ENCODE measurements around the gene CPT1A.
"Not testable (repeated sequence)": the region's sequence is repeated elsewhere in the genome, so short reads cannot be mapped to it uniquely, and the experiment has no call there.

The CPT1A gene

DNA sequence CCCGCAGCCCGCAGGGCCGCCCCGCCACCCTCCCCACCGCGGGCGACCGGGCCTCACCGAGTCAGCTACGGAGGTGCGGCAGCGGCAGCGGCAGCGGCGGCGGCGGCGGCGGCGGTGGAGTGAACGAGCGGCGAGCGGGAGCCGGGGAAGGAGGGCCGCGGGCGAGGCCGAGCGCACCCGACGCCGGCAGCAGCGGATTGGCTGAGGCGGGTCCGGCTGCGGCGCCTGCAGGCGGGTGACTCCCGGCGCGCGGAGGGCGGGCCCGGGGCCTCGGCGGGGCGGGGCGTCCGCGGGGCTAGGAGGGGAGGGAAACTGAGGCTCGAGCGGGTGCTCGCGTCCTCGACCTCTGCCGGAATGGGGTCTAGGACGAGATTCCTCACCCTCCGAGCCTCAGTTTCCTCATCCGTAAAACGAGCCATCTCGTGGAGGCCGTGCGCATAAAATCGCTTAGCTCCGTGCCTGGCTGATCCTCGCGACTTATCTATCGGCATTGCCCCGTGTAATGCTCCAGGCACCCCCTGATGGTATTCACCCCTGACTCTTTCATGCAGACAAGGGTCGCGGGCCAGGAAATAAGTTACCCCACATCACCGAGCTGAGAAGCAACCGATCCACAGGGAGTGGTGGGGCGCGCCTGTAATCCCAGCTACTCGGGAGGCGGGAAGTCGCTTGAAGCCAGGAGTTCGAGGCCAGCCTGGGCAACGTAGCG lies at the start of gene CPT1A:
Gene CPT1A, minus strand, starts transcription at position 199 of the 709 bp plus-strand sequence. CDS start 26,442 bp downstream, outside the sequence.
- DNase-seq = peak; percentile 67

DNA sequence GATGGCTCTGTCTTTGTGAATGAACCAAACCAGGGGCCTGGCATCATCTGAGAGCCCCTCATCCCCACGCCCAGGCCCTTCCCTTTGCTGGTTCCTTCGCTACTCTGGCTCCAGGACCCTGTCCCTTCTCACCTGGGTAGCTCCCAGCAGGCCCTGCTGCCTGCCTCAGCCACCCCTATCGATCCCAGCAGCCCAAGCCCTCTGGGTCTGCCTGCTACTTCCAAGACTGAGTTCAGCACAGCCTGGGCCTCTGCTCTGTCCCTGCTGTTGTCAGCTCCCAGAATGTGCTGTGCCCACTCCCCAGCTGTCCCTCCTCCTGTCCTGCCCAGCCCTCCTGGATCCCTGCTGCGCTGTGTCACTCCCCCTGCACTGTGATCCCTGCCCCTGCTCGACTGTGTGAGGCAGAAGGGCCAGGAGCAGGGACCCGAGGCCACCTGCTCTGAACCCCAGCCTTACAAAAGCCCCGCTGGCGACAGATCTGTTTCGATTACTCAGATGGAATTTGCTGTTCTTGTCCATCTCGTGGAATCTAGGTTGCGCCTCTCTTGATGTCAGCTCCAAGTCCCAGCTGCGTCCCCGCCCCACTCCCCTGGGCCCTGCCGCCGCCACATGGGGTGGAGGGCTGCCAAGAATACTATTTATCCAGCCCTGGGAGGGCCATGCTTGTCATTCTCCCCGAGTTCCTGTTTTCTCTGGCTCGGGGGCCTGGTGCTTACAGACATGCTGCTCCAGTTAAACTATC lies 48.9 kb upstream of the CPT1A start:
- DNase-seq = no peak

DNA sequence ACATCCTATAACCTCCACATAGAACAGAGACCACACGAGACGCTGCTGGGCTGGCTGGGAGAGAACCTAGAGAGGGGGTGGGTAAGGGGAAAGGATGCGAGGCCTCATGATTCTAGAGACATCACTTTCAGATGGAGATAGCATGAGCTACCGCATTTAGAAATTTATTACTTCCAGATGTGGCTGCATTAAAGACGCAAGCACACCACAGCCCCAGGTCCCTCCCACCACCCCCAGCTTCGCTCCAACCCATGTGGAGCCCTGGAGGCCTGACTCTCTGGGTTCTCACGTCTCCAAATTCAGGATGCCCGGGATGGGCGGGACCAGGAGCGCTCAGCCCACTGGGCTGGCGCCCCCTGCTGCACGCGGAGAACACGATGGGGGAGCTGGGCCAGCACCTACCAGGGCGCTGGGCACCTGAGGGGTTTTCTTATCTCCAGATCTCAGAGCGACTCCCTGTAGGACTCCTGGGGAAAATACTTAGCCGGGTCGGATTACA lies 48.3 kb upstream of the CPT1A start:
- DNase-seq = peak; percentile 21

DNA sequence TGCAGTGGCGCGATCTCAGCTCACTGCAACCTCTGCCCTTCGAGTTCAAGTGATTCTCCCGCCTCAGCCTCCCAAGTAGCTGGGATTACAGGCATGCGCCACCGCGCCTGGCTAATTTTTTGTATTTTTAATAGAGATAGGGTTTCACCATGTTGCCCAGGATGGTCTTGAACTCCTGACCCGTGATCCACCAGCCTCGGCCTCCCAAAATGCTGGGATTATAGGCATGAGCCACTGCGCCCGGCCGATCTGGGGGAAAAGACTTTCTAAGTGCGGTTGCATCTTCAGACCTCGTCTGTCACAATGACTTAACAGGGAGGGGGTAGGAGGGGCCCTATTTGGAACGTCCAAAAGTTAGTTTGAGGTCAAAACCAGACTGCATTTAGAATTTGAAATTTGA lies 43.1 kb upstream of the CPT1A start:
- not testable (repeated sequence) for DNase-seq

GRCh38 chr11:68882391-68882790 lies 40.7 kb upstream of the CPT1A start:
- no peak for DNase-seq

GRCh38 chr11:68881320-68881719 lies 39.6 kb upstream of the CPT1A start:
- no peak for DNase-seq

GRCh38 chr11:68880851-68881250 lies 39.1 kb upstream of the CPT1A start:
- DNase-seq = no peak

DNA sequence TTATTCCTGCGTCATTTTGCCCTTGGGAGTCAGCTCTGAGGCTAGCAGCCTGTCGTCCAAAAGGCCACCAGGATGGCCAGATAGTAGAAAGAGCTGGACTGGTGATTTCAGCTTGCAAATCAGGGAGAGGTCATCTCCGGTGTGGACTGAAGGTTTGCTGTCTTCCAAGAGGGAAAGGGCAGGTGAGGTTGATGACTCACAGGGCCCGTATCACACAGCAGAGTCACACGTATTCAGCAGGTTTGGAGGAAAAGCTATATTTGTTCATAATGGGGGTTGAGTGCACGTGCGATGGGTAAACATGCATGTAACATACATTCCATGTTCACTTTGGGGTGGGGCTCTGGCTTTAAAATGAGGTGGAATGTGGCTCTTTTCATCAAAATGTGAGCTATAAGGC lies 36.3 kb upstream of the CPT1A start:
- DNase-seq = no peak

DNA sequence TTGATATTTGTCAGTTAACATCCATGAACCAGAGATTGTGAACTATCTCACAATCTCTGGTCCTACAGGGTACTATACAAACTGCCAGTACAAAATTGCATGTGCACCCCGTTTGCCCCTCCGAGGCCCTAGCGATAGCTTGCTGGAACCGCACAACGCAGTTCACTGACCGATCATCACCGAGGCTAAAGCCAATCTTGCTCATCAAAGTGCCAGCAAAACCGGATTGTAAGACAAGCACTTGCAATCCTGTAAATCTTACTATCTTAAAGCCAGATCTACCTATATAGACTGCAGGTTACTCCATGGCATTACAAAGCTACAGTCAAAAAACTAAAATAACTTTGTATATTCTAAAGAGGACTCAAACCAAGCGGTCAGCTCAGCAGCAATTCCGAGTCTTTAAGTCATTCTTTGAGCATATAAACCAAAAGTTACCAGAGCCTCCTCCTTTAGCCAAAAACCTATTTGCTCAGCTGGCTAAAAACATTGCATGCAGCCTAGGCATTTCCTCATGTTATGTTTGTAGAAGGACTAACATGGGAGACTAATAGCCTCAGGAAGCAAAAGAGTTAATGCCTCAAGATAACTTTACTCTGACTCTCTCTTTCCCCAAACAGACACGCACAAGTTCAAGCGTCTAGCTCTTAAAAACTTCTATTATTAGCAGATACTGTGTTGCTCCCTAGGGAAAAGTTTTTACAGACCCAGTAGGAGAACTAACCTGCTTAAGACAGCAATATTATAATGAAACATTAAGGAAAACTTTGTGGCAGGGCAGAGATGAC lies 30.7 kb upstream of the CPT1A start:
- no peak for DNase-seq

- DNase-seq = no peak
These were observed 28.8 kb upstream of the CPT1A start for GRCh38 chr11:68870470-68870869.

GRCh38 chr11:68868221-68868835 lies 26.6 kb upstream of the CPT1A start:
- DNase-seq = no peak

GRCh38 chr11:68867066-68867465 lies 25.4 kb upstream of the CPT1A start:
- DNase-seq = no peak

DNA sequence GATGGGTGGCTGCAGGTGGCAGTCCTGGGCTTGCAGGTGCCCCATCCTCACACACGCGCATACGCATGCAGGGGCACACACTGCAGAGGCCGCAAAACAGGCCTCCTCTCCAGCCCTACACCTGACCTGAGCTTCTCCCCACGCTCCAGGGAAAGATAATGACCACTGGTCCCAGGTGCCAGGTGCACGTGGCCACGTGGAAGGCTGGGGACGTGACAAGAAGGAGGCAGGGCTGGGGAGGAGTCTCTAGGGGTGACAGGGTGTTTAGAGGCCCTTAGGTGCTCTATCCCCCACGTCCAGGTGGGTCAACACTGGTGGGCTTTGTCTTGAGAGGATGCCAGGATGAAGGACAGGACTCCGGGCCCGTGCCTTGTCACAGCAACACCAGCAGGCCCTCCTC lies 23.5 kb upstream of the CPT1A start:
- DNase-seq = no peak

DNA sequence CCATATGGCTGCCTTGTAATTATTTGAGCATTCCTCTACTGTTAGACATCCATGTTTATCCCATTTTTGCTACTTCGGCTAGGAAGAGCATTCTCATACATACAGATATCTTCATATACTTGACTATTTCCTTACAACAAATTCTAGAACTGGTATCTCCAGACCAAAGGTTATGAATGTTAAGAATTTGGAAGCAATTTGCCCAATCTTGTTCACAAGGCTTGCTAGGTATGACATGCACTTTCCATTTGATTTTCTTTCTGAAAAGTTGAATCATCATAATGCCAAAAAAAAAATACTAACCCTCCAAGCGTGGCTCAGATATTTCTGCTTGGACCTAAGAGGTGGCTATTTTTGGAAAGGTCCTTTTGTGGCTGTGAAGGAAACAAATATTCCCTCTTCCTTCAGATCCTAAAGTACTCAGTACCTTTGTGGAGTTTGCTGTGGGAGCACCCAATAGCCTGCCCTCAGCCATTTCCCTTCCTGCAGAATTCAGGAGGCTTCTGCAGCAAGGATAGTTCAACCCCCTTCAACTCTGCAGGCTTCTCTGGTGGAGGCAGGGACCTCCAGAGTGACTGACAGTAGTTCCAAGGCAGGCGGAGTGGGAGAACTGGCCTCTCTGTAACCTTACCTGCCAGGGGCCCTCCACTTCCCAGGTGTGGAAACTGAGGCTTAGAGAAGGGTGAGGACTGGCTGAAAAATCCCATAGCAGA lies 22.0 kb upstream of the CPT1A start:
- DNase-seq = no peak

- DNase-seq = no peak
These were observed 20.7 kb upstream of the CPT1A start for GRCh38 chr11:68862421-68862820.

GRCh38 chr11:68859123-68859522 lies 17.4 kb upstream of the CPT1A start:
- DNase-seq = no peak

- no peak for DNase-seq
These were observed 15.4 kb upstream of the CPT1A start for GRCh38 chr11:68857037-68857586.

- DNase-seq = not testable (repeated sequence)
These were observed 14.8 kb upstream of the CPT1A start for GRCh38 chr11:68856425-68857030.

GRCh38 chr11:68855205-68855981 lies 13.7 kb upstream of the CPT1A start:
- DNase-seq = peak; percentile 23

- DNase-seq = no peak
These were observed 12.7 kb upstream of the CPT1A start for GRCh38 chr11:68854273-68854958.

Measured in stimulated activated CD4-positive, alpha-beta T cell treated with anti-CD3 and anti-CD28 coated beads, Interleukin-4, amount 100 ng/mL, for 1 hour (primary cell).